ENCODE results near the gene CAMTA1.

Gene CAMTA1

GRCh38 chr1:7177021-7177420 lies 391.8 kb downstream of the CAMTA1 start:
- no peak for DNase-seq

DNA sequence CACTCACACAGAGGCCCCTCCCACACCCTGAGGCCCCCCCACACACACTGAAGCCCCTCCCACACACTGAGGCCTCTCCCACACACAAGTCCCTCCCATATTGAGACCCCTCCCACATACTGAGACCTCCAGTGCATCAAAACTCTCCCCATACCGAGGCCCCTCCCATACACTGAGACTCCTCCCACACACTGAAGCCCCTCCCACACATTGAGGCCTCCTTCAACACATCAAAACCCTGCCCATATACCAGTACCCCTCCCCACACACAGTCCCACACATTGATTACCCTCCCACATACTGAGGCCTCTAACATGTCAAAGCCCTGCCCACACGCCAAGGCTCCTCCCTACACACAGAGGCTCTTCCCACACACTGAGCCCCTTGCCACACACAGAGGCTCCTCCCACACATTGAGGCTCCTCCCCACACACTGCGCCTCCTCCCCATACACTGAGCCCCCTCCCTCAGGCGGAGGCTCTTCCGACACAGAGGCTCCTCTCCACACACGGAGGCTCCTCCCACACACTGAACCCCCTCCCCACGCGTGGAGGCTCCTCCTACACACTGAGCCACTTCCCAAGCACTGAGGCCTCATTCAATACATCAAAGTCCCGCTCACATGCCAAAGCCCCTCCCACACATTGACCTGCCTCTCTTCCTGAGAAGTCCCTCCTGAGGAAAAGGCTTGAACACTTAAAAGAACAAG lies 392.3 kb downstream of the CAMTA1 start:
- no peak for DNase-seq

GRCh38 chr1:7178336-7178735 lies 393.1 kb downstream of the CAMTA1 start:
- no peak for DNase-seq

- no peak for DNase-seq
Observed at GRCh38 chr1:7178741-7179140, 393.5 kb downstream of the CAMTA1 start.

DNA sequence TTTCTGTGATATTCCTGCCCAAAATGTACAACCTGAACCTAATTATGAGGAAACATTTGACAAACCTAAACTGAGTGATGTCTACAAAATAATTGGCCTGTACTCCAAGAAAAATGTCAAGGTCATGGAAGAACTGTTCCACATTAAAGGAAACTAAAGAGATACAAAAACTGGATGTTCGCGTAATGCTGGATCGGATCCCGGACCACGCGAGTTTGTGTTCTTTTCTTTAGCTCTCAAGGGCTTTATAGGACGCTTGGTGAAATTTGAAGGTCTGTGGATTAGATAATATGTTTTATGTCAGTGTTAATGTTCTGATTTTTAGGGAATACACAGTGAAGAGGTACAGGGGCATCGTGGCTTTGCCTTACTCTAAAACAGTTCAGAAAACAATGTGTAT lies 400.5 kb downstream of the CAMTA1 start:
- no peak for DNase-seq

- DNase-seq, result no peak
Observed at GRCh38 chr1:7186382-7187111, 401.3 kb downstream of the CAMTA1 start.

DNA sequence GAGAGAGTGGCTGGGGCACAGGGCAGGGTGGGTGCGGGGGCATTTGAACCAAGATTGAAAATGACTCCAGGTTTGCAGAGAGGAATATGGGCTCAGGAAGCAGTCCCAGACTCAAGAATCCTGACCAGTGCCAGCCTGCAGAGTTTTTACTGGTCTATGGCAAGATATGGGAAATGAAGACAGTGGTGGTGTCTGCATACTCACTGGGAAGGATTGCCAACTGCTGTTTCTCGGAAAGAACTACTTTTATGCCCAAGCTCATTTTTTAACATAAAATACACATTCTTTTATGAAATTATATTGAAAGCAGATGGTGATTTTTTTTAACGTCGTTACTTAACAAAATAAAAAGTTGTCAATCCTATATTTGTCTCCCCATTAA lies 401.8 kb downstream of the CAMTA1 start:
- DNase-seq, result no peak

GRCh38 chr1:7190261-7190660 lies 405.0 kb downstream of the CAMTA1 start:
- no peak for DNase-seq

GRCh38 chr1:7192453-7192852 lies 407.2 kb downstream of the CAMTA1 start:
- DNase-seq, result no peak

GRCh38 chr1:7196036-7196911 lies 411.0 kb downstream of the CAMTA1 start:
- DNase-seq, result no peak

DNA sequence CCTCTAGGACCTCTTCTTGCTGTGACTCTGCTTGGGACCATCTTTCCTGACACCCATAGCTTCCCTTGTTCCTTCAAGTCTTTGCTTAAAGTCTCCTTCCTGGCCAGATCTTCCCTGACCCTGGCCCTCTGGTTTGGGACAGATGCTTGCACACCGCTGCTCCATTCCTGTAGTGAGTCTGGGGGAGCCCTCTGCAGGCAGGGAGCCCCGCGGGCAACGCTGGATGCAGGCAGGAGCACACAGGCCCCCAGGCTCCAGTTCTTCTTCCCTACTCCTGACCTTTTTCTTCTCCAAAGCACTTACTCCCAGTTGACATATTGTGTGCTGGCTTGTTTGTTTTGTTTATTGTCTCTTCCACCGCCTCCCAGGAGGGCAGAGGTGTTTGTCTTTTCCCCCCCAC lies 413.4 kb downstream of the CAMTA1 start:
- DNase-seq, result no peak

DNA sequence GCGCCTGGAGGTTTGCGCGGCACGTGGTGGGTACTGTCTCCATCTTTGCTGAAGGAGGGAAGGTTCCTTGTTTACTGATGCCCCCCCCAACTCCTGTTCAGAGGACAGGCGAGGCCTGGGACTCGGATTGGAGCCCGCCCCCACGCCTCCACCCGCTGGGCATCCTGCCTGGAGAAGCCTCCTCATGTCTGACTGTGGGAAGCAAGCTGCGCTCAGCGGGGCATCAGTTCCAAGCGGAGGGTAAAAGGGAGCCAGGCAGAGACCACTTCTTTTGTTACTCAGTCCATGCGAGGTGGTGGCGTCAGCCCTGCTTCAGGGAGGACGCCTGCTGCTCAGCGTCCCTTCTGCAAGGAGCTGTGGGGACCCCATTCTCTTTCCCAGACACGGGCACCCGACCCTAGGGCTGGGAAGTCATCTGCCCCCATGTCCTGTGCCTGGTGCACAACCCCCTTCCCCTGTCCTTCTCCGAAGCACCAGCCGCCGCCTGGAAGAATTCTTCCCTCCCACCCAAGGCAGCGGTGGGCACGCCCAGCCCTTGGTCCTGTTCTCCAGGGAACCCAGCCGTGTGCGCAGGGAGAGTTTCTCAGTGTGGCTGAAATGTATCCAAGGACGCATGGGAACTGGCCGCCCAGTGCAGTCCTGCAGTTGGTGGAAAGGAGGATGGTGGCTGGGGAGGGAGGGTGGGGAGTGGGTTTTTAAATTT lies 414.0 kb downstream of the CAMTA1 start:
- no peak for DNase-seq

DNA sequence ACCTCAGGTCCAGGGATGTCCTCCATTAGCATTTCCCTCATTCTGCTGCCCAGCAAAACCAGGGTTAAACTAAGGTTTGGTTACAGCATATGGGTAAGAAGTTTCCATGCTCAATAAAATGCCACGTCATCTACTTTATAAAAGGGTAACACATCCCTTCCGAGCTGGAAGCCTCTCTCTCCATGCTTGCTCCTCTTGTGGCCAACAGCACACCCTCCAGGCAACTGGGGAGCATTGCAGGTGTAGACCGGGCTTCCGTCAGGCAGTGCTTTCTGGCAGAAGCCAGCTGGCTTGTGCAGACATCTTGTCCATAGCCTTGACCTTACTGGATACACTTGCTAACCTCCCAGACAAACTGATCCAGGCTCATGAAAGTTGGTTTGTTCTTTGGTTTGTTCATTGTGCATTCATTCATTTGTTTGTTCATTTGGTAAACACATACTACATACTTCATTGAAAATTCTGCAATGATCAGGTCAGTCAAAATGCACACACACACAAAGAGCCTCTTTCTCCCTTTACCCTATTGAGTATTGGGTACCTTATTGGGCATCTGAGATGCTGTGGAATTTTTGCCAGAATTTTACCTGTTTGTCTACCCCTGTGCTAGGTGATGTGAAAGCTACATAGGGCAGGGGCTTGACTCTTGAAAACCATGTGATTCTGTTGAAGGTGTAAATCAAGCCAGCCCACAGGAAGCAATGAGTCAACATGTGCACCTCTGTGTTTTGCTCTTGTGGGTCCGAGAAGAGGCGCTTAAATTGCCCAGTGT lies 422.8 kb downstream of the CAMTA1 start:
- DNase-seq, result peak; percentile 54

DNA sequence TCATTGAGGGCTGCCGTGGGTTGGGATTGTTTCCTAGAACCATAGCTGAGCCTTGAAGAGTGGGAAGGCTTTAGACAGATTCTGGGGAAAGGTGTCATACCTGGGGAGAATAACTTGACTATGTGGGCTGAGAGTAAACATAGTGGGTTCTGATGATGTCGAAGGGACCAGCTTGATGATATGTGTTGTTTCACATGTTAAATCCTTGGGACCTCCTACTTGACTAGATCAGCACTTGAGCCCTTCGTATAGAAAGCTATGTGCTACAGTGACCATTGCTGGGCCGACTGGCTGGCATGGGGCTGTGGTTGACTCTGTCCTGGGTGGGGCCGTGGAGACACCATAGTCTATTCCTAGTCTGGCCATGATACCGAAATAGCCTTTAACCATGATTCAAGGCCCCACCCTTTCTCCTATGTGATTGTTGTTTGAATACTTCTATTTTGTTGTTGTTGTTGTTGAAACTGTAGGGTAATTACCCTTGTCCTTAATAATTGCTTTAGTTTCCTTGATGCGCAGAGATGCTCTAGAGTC lies 423.5 kb downstream of the CAMTA1 start:
- DNase-seq, result no peak

DNA sequence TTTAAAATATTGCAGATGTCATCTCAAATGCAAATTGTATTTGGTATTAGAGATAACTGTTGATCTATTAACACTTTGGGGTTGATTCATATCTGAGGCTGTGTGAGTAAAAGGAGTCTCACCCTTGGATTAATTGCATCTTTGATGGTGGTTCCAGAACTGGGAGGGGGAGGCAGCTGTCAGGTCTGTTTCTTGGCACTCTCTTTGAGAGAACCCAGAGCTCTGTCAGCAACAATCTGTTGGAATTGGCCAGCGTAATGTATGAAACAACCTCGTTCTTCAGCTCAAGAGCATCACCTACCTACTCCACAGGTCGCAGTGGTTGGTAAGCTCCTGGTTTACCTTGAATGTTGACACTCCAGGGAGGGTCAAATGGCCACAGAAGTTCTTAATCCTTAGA lies 424.1 kb downstream of the CAMTA1 start:
- no peak for DNase-seq

GRCh38 chr1:7218210-7218832 lies 433.1 kb downstream of the CAMTA1 start:
- peak; percentile 55 for DNase-seq

GRCh38 chr1:7219031-7219430 lies 433.8 kb downstream of the CAMTA1 start:
- no peak for DNase-seq

- no peak for DNase-seq
Observed at GRCh38 chr1:7220007-7220406, 434.8 kb downstream of the CAMTA1 start.

GRCh38 chr1:7220712-7221252 lies 435.5 kb downstream of the CAMTA1 start:
- DNase-seq, result no peak

DNA sequence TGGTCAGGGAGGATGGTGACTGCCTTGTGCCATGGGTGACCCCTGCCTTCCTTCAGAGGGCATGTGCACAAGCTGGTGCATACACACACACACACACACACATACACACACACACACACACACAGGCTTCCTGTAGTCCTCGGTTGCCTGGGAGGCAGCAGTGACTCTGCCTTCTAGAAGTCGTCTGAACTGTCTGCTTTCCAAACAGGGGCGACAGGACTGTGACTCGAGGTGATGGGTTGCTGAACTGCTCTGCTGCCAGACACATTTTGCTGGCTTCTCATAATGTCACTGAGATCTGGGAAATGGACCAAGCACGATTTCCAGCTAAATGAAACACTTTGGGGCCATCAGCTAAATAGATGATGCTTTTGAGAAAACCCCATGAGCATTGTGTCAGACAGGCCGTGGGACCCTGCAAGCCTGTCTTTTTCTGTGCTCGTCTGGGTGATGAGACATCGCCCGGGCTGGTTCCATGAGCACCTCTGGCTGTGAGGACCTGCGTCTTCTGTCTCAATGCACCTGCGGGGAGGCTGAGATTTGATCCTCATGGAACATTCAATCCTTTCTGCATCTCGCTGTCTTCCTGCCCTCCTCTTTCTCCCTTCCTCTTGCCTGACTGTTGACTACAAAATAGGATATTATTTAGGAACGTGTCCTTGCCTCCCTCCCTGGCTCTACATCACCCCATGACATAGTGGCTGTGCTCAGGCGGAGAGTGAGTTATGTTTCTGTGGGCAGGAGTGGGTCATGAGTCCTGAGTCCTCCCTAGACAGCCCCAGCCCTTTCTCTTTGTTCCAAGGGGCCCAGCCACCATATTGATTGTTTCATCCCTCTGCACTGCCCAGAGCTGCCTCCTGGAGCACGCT lies 436.8 kb downstream of the CAMTA1 start:
- no peak for DNase-seq
